Gastrocnemius medialis (tissue), 4 donors: ENCODE results near the gene RASL12.
"Not testable (repeated sequence)": the region's sequence is repeated elsewhere in the genome, so short reads cannot be mapped to it uniquely, and the experiment has no call there.

Source experiments
- POLR2A ChIP-seq, 2 donors: fragments of 450-650 bp; IDR thresholded peaks; one replicate each; pipeline ENCODE4 v1.6.1; 2017; ENCODE audit warnings: antibody characterized with exemption in 2 of 2, mild to moderate bottlenecking in 2 of 2, moderate library complexity in 2 of 2
- TF ChIP-seq, protein P1 (sequence below), 5 experiments: fragments of 450-650 bp in 3 of 5; fragments of 200-600 bp in 2 of 5; sonication (generic) in 2 of 5; IDR thresholded peaks in 4 of 5; conservative IDR thresholded peaks in 1 of 5; 1 replicate in 4 of 5; 2 replicates in 1 of 5; pipeline ENCODE4 v1.5.1; 2016 to 2019; ENCODE audit warnings: antibody characterized with exemption in 5 of 5, mild to moderate bottlenecking in 3 of 5, moderate library complexity in 3 of 5

DNA sequence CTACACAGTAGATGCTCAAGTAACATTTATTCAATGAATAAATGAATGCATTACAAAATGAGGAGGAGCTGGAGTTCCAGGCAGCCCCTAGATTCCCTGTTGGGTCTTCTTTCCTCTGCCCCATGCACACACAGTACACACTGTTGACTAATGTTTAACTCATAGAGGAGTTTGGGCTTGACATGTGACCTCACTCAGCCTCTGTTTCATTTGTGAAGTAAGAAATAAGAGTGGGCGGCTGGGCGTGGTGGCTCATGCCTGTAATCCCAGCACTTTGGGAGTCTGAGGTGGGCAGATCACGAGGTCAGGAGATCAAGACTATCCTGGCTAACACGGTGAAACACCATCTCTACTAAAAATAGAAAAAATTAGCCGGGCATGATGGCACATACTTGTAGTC lies 23.6 kb downstream of the RASL12 start:
- TF ChIP-seq, protein P1, sequence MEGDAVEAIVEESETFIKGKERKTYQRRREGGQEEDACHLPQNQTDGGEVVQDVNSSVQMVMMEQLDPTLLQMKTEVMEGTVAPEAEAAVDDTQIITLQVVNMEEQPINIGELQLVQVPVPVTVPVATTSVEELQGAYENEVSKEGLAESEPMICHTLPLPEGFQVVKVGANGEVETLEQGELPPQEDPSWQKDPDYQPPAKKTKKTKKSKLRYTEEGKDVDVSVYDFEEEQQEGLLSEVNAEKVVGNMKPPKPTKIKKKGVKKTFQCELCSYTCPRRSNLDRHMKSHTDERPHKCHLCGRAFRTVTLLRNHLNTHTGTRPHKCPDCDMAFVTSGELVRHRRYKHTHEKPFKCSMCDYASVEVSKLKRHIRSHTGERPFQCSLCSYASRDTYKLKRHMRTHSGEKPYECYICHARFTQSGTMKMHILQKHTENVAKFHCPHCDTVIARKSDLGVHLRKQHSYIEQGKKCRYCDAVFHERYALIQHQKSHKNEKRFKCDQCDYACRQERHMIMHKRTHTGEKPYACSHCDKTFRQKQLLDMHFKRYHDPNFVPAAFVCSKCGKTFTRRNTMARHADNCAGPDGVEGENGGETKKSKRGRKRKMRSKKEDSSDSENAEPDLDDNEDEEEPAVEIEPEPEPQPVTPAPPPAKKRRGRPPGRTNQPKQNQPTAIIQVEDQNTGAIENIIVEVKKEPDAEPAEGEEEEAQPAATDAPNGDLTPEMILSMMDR (IDR thresholded peaks at IDR 0.05 in 4 of 5, conservative IDR thresholded peaks at IDR 0.05 in 1 of 5): not testable (repeated sequence)
- TF ChIP-seq POLR2A (IDR thresholded peaks at IDR 0.05): not testable (repeated sequence)
